ENCODE measurements around the gene PRLR. TPM values are rescaled to one million over a fixed set of nuclear protein-coding genes. Genes with fewer than 3 reads are reported as not detected.
"Not testable (repeated sequence)": the region's sequence is repeated elsewhere in the genome, so short reads cannot be mapped to it uniquely, and the experiment has no call there.

The PRLR gene
- total RNA-seq = 2.4 TPM

- DNase-seq = peak; percentile 55
Measured at GRCh38 chr5:35230038-35230611, at the start of gene PRLR. Gene PRLR (minus strand): TSS chr5:35230487. CDS start chr5:35089620, 140,867 bp downstream.

GRCh38 chr5:35274839-35275509 lies 44.7 kb upstream of the PRLR start:
- DNase-seq = no peak

GRCh38 chr5:35269006-35269405 lies 38.7 kb upstream of the PRLR start:
- no peak for DNase-seq

GRCh38 chr5:35266276-35266675 lies 36.0 kb upstream of the PRLR start:
- no peak for DNase-seq

GRCh38 chr5:35264509-35264908 lies 34.2 kb upstream of the PRLR start:
- DNase-seq = no peak

GRCh38 chr5:35263266-35263877 lies 33.1 kb upstream of the PRLR start:
- DNase-seq = no peak

- DNase-seq = no peak
Measured at GRCh38 chr5:35253582-35253981, 23.3 kb upstream of the PRLR start.

- no peak for DNase-seq
Measured at GRCh38 chr5:35252963-35253362, 22.7 kb upstream of the PRLR start.

GRCh38 chr5:35248843-35249780 lies 18.8 kb upstream of the PRLR start:
- DNase-seq = no peak

GRCh38 chr5:35247648-35248034 lies 17.4 kb upstream of the PRLR start:
- DNase-seq = no peak

- peak; percentile 84 for DNase-seq
Measured at GRCh38 chr5:35246900-35247647, 16.8 kb upstream of the PRLR start.

GRCh38 chr5:35246411-35246810 lies 16.1 kb upstream of the PRLR start:
- DNase-seq = no peak

GRCh38 chr5:35245371-35245770 lies 15.1 kb upstream of the PRLR start:
- not testable (repeated sequence) for DNase-seq

GRCh38 chr5:35244171-35244570 lies 13.9 kb upstream of the PRLR start:
- no peak for DNase-seq

- DNase-seq = no peak
Measured at GRCh38 chr5:35242702-35243258, 12.5 kb upstream of the PRLR start.

- no peak for DNase-seq
Measured at GRCh38 chr5:35240892-35241291, 10.6 kb upstream of the PRLR start.

GRCh38 chr5:35239911-35240610 lies 9.8 kb upstream of the PRLR start:
- DNase-seq = no peak

GRCh38 chr5:35239476-35239875 lies 9.2 kb upstream of the PRLR start:
- no peak for DNase-seq

- DNase-seq = no peak
Measured at GRCh38 chr5:35237580-35238376, 7.5 kb upstream of the PRLR start.

- DNase-seq = no peak
Measured at GRCh38 chr5:35236770-35237169, 6.5 kb upstream of the PRLR start.

All from tongue (tissue), 2 donors.